GM08714 (cell line): ENCODE results near the gene ARHGEF3.

Experiments
- H3K4me3 ChIP-seq: fragments of 200-500 bp; sonication (Bioruptor generic); 2 replicates; pipeline ENCODE4 v1.5.1; 2014; ENCODE audit warnings: mild to moderate bottlenecking, low read length, inconsistent platforms
- ZNF274 ChIP-seq: IDR thresholded peaks from 2 replicates; pipeline ENCODE4 v1.6.1; 2012; ENCODE audit warnings: mild to moderate bottlenecking, low read depth, low read length

The ARHGEF3 gene

GRCh38 chr3:56795097-56795828, 6.5 kb downstream of the ARHGEF3 start:
- TF ChIP-seq ZNF274: no peak
- H3K4me3 ChIP-seq: no peak overlapping the region

GRCh38 chr3:56792193-56792592, 9.6 kb downstream of the ARHGEF3 start:
- no peak overlapping the region for H3K4me3 ChIP-seq
- TF ChIP-seq ZNF274: no peak

GRCh38 chr3:56790016-56790821, 11.5 kb downstream of the ARHGEF3 start:
- no peak overlapping the region for H3K4me3 ChIP-seq
- no peak for TF ChIP-seq ZNF274

GRCh38 chr3:56789076-56789475, 12.7 kb downstream of the ARHGEF3 start:
- no peak overlapping the region for H3K4me3 ChIP-seq
- no peak for TF ChIP-seq ZNF274

- no peak for TF ChIP-seq ZNF274
- H3K4me3 ChIP-seq: no peak overlapping the region
Measured at GRCh38 chr3:56788521-56788920, 13.2 kb downstream of the ARHGEF3 start.

GRCh38 chr3:56787784-56788256, 13.9 kb downstream of the ARHGEF3 start:
- H3K4me3 ChIP-seq: no peak overlapping the region
- no peak for TF ChIP-seq ZNF274

GRCh38 chr3:56787258-56787775, 14.4 kb downstream of the ARHGEF3 start:
- no peak for TF ChIP-seq ZNF274
- no peak overlapping the region for H3K4me3 ChIP-seq

GRCh38 chr3:56785499-56785898, 16.2 kb downstream of the ARHGEF3 start:
- no peak overlapping the region for H3K4me3 ChIP-seq
- no peak for TF ChIP-seq ZNF274

GRCh38 chr3:56784448-56785001, 17.2 kb downstream of the ARHGEF3 start:
- no peak overlapping the region; the same call in 1 of the 2 replicates for H3K4me3 ChIP-seq
- no peak for TF ChIP-seq ZNF274

- H3K4me3 ChIP-seq: peak overlapping the region; percentile 38; the same call in 1 of the 2 replicates
- no peak for TF ChIP-seq ZNF274
Measured at GRCh38 chr3:56783644-56784447, 17.9 kb downstream of the ARHGEF3 start.

GRCh38 chr3:56782906-56783305, 18.8 kb downstream of the ARHGEF3 start:
- no peak for TF ChIP-seq ZNF274
- H3K4me3 ChIP-seq: peak overlapping the region; percentile 38; the same call in 1 of the 2 replicates

- H3K4me3 ChIP-seq: no peak overlapping the region
- TF ChIP-seq ZNF274: no peak
Measured at GRCh38 chr3:56782215-56782614, 19.5 kb downstream of the ARHGEF3 start.

- H3K4me3 ChIP-seq: no peak overlapping the region
- no peak for TF ChIP-seq ZNF274
Measured at GRCh38 chr3:56781762-56782161, 20.0 kb downstream of the ARHGEF3 start.

GRCh38 chr3:56780936-56781335, 20.8 kb downstream of the ARHGEF3 start:
- no peak for TF ChIP-seq ZNF274
- no peak overlapping the region for H3K4me3 ChIP-seq
